Transverse colon (tissue), 4 donors: ENCODE data around the gene SH3TC2. TPM values are rescaled to one million over a fixed set of nuclear protein-coding genes. Genes with fewer than 3 reads are reported as not detected.
A peak's percentile ranks its signal among the peaks of the same experiment; 100 is the strongest.

Experiments used
- DNase-seq: peaks from one replicate; pipeline ENCODE4 v3.0.0-alpha.2; 2019
- H3K27ac ChIP-seq, 4 donors: fragments of 200-600 bp; sonication (generic); 2 replicates each; pipeline ENCODE4 v1.5.1; 2016 to 2018; ENCODE audit warnings: inconsistent platforms in 4 of 4
- H3K27me3 ChIP-seq: fragments of 200-600 bp; sonication (generic); 2 replicates; pipeline ENCODE4 v1.5.1; 2017; ENCODE audit warnings: inconsistent platforms
- H3K36me3 ChIP-seq, 4 donors: fragments of 200-600 bp; sonication (generic); 2 replicates each; pipeline ENCODE4 v1.5.1; 2017 to 2019; ENCODE audit warnings: inconsistent platforms in 4 of 4
- H3K4me1 ChIP-seq, 4 donors: fragments of 200-600 bp; sonication (generic); 2 replicates each; pipeline ENCODE4 v1.5.1; 2017 to 2020; ENCODE audit warnings: inconsistent platforms in 4 of 4
- H3K4me3 ChIP-seq, 4 donors: fragments of 200-600 bp; sonication (generic); 1 replicate in 1 of 4; 2 replicates in 3 of 4; pipeline versions ENCODE4 v1.5.1 to v1.6.1; 2017 to 2019; ENCODE audit warnings: inconsistent platforms in 4 of 4
- H3K9me3 ChIP-seq, 2 donors: fragments of 200-600 bp; sonication (generic); 2 replicates each; pipeline ENCODE4 v1.5.1; 2017 to 2019; ENCODE audit warnings: inconsistent platforms in 2 of 2
- CTCF ChIP-seq, 5 experiments: fragments of 200-600 bp in 3 of 5; fragments of 450-650 bp in 2 of 5; sonication (generic) in 3 of 5; IDR thresholded peaks; 1 replicate in 2 of 5; 2 replicates in 3 of 5; pipeline ENCODE4 v1.5.1; 2016 to 2017; ENCODE audit warnings: antibody characterized with exemption in 5 of 5, inconsistent platforms in 3 of 5, mild to moderate bottlenecking in 2 of 5, moderate library complexity in 1 of 5
- EP300 ChIP-seq: sonication (generic); formaldehyde crosslinking; IDR thresholded peaks from one replicate; pipeline ENCODE4 v1.6.1; 2017; ENCODE audit warnings: antibody characterized with exemption, low read depth
- POLR2A ChIP-seq: fragments of 450-650 bp; IDR thresholded peaks from one replicate; pipeline ENCODE4 v1.6.1; 2016; ENCODE audit warnings: antibody characterized with exemption, mild to moderate bottlenecking, moderate library complexity
- POLR2AphosphoS5 ChIP-seq, 3 donors: sonication (generic); formaldehyde crosslinking; IDR thresholded peaks; one replicate each; pipeline ENCODE4 v1.6.1; 2016; ENCODE audit warnings: antibody characterized with exemption in 3 of 3
- WGBS, 2 donors: methylation state at CpG; one replicate each; pipeline ENCODE4 v1.1.5; 2018; ENCODE audit warnings: low coverage in 1 of 2; 5-methylcytosine and 5-hydroxymethylcytosine counted together
- in situ Hi-C, 4 donors: fragments of 200-750 bp; cut with MboI; loops; one replicate each; pipeline versions ENCODE4 v1.15.0 to v1.15.1; 2017; ENCODE audit warnings: low sequenced_read_pairs in 3 of 4, low pct_ligation_motif_present in 1 of 4, low pct_unique_long_range_greater_than_20kb in 1 of 4
- intact Hi-C: fragments of 100-400 bp; cut with DNase I; formaldehyde crosslinking; loops from one replicate; pipeline ENCODE4 v1.15.1; 2023; ENCODE audit warnings: low total_unique reads
- total RNA-seq, 4 donors: library from RNA; depleted of rRNA; stranded (reverse); fragments of >200 nt; gene quantifications; one replicate each; pipeline ENCODE4 v1.1.0, GENCODE V29; 2016

The SH3TC2 gene
- total RNA-seq, 4 donors from 2014 or later: 0.55 to 1.6 (median 1.5) TPM; not detected in 1

DNA sequence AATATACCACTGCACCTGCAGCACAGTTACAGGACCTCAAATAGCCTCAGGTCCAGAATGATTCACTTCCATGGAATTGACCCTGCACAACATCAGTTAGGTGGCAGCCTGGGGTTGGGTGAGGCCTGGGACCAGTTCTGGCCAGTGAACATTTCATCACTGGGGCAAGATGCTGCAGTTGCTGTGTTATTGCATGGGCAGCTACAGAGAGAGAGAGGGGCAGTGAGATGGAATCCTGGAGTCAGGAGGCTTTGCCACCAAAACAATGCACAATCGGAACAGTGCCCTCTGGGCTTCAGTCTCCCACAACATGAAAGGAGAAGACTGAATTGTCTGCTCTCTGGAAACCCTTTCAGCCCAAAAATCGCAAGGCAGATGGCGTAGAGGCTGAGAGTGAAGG is 51.8 kb downstream of the SH3TC2 start:
- in situ Hi-C loops (no loop called here), intact Hi-C loops (no loop called here)
- no peaks in the 10 kb centered on the region for H3K36me3 ChIP-seq
- no peak for TF ChIP-seq POLR2A
- TF ChIP-seq POLR2AphosphoS5 (IDR thresholded peaks at IDR 0.05): peak in 1 of 3 donors; percentile 34
- no peak for TF ChIP-seq EP300
- H3K9me3 ChIP-seq: no peaks in the 10 kb centered on the region
- no peaks in the 10 kb centered on the region for H3K27me3 ChIP-seq
- H3K4me1 ChIP-seq: no peaks in the 10 kb centered on the region
- 91% methylated on average over 3 of the region's 3 CpGs; no CpG with 5 or more reads in 1 of the 2 donors for WGBS, 2 donors
- H3K4me3 ChIP-seq: no peak overlapping the region
- no peak for DNase-seq
- no peak overlapping the region for H3K27ac ChIP-seq

DNA sequence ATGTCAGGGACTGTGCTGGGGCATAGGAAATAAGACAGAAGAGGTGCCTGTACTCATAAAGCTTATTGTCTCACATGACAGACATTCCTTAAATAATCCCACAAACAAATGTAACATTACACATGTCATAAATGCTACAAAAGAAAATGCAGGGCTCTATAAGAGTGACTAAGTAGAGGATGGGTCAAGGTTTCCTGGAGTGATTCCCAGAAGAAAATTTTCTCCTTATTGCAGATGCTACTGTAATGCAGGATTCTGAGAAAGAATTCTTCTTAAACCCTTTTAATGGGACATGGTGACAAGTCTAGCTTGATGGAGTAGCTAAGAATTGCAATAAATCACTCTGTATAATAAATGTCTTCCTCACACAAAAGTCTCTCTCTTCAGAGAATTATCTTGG is 55.7 kb downstream of the SH3TC2 start:
- H3K36me3 ChIP-seq: no peaks in the 10 kb centered on the region
- in situ Hi-C loops (loop anchor here in 1 of 4 donors (10.0 kb wide), 1 partner anchor 272 kb away; no protein-coding TSS in a partner anchor), intact Hi-C loops (loop anchor here (10.0 kb wide), 1 partner anchor 272 kb away; no protein-coding TSS in a partner anchor)
- H3K4me3 ChIP-seq: no peak overlapping the region
- H3K27me3 ChIP-seq: no peaks in the 10 kb centered on the region
- DNase-seq: no peak
- peaks cover 0 to 10% (median 4%) of the 10 kb centered on the region in 4 donors for H3K4me1 ChIP-seq
- TF ChIP-seq POLR2AphosphoS5 (IDR thresholded peaks at IDR 0.05) (no peak), POLR2A (no peak), EP300 (no peak), CTCF (IDR thresholded peaks at IDR 0.05) (no peak)
- no peak overlapping the region for H3K27ac ChIP-seq
- H3K9me3 ChIP-seq: no peaks in the 10 kb centered on the region

DNA sequence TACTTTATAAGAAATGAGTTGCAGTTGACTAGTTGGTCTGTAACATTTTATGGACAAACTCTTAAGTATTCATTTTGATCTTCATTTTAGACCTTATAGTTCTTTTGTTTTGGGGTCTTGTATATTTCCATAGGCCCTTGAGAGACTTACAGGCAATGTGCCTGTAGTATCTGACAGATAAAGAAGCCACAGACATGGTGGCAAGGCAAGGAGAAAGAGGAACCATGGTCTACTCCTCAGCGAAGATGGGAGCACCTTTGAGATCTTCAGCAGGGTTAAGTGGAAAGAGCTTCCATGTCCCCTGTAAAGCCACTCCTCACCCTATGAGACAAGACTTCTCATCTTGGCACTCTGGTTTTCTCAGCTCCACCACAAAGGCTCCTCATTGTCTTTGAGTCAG is 56.4 kb downstream of the SH3TC2 start:
- in situ Hi-C loops: loop anchor here in 1 of 4 donors (10.0 kb wide), 1 partner anchor 272 kb away; no protein-coding TSS in a partner anchor
- 80% methylated on average over 1 of the region's 1 CpG; no CpG with 5 or more reads in 1 of the 2 donors for WGBS, 2 donors
- no peak for DNase-seq
- TF ChIP-seq POLR2AphosphoS5 (IDR thresholded peaks at IDR 0.05) (no peak), POLR2A (no peak), CTCF (IDR thresholded peaks at IDR 0.05) (no peak), EP300 (no peak)
- no peak overlapping the region for H3K27ac ChIP-seq
- H3K4me1 ChIP-seq: peaks cover 0 to 10% (median 4%) of the 10 kb centered on the region in 4 donors
- no peaks in the 10 kb centered on the region for H3K36me3 ChIP-seq
- H3K27me3 ChIP-seq: no peaks in the 10 kb centered on the region
- no peaks in the 10 kb centered on the region for H3K9me3 ChIP-seq
- intact Hi-C loops: loop anchor here (10.0 kb wide), 1 partner anchor 272 kb away; no protein-coding TSS in a partner anchor
- no peak overlapping the region for H3K4me3 ChIP-seq

DNA sequence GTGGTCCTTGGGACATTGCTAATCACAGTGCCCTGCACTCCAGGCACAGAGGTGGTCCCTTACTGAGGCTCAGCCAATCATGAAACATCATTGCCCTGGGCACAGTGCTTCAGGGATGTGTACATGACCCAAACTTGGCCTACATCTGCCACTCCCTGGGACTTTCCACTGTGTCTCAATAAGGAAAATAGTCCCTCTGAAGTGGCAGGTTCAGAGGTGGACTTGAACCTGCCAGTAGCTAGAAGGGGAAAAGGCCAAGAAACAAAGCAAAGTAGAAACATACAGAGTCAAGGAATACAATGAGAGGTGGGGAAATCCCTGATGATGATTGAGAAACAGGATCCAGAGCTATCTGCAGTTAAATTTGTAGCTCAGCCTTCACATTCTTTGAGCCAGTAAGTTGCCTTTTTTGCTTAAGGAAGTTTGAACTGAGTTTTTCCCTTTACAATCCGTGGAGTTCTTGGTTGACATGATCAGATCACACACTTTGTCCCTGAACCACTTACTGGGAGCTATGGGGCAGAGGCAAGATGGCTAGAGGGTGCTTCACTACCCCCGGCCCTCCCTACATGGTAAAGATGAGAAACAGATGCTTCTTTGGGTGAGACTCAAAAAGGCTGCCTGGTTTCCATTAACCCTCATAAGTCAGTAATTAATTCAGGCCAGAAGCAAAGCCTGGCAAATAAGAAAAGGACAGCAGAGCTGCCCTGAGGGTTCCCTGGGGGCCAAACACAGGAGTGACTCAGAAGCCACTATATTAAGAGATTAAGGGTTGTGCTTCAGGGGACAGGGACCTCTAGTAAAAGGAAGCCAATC is 57.6 kb downstream of the SH3TC2 start:
- no peak overlapping the region for H3K27ac ChIP-seq
- intact Hi-C loops: loop anchor here (10.0 kb wide), 1 partner anchor 270 kb away; no protein-coding TSS in a partner anchor
- in situ Hi-C loops: loop anchor here in 1 of 4 donors (10.0 kb wide), 1 partner anchor 270 kb away; no protein-coding TSS in a partner anchor

More for the DNA sequence above, 57.6 kb downstream of the SH3TC2 start:
- peaks cover 0 to 10% (median 4%) of the 10 kb centered on the region in 4 donors for H3K4me1 ChIP-seq
- 40 to 44% methylated on average over 2 of the region's 2 CpGs for WGBS, 2 donors
- no peaks in the 10 kb centered on the region for H3K9me3 ChIP-seq
- DNase-seq: no peak
- H3K36me3 ChIP-seq: no peaks in the 10 kb centered on the region
- no peaks in the 10 kb centered on the region for H3K27me3 ChIP-seq
- no peak overlapping the region for H3K4me3 ChIP-seq
- TF ChIP-seq POLR2AphosphoS5 (IDR thresholded peaks at IDR 0.05) (peak in 1 of 3 donors; percentile 35), CTCF (IDR thresholded peaks at IDR 0.05) (no peak)
